Germinal center (tissue), 1 donor: ENCODE data around the gene SPATS1.

ENCODE experiments used
- DNase-seq: peaks from one replicate; pipeline ENCODE4 v3.0.0; 2012; ENCODE audit warnings: mixed read lengths, low spot score

SPATS1 gene

GRCh38 chr6:44387346-44388134 lies 45.1 kb downstream of the SPATS1 start, which contains the start of gene CDC5L:
TSS of gene CDC5L (plus strand) at chr6:44387706. CDS start at chr6:44387824, 118 bp downstream.
- DNase-seq = peak; percentile 98

GRCh38 chr6:44388135-44388487 lies 45.7 kb downstream of the SPATS1 start:
- no peak for DNase-seq

GRCh38 chr6:44388887-44389286 lies 46.4 kb downstream of the SPATS1 start:
- no peak for DNase-seq

- DNase-seq = no peak
Observed at GRCh38 chr6:44390158-44390683, 47.8 kb downstream of the SPATS1 start.
